Astrocyte of the spinal cord (primary cell): ENCODE measurements around the gene ISLR.

Experiments
- DNase-seq: peaks from one replicate; pipeline ENCODE4 v3.0.0; 2011; ENCODE audit warnings: low read depth, low spot score
- H3K4me3 ChIP-seq: 2 replicates; pipeline ENCODE4 v1.5.1; 2011; ENCODE audit warnings: low read depth, mild to moderate bottlenecking, low read length, moderate library complexity
- in situ Hi-C: cut with HindIII; loops from 2 replicates; pipeline ENCODE4 v1.10.0; 2017; ENCODE audit warnings: low sequenced_read_pairs
- TF ChIP-seq, protein P1 (sequence below): IDR thresholded peaks from 2 replicates; pipeline ENCODE4 v1.5.1; 2012; ENCODE audit warnings: low read depth, mild to moderate bottlenecking, low read length, inconsistent platforms

ISLR gene

DNA sequence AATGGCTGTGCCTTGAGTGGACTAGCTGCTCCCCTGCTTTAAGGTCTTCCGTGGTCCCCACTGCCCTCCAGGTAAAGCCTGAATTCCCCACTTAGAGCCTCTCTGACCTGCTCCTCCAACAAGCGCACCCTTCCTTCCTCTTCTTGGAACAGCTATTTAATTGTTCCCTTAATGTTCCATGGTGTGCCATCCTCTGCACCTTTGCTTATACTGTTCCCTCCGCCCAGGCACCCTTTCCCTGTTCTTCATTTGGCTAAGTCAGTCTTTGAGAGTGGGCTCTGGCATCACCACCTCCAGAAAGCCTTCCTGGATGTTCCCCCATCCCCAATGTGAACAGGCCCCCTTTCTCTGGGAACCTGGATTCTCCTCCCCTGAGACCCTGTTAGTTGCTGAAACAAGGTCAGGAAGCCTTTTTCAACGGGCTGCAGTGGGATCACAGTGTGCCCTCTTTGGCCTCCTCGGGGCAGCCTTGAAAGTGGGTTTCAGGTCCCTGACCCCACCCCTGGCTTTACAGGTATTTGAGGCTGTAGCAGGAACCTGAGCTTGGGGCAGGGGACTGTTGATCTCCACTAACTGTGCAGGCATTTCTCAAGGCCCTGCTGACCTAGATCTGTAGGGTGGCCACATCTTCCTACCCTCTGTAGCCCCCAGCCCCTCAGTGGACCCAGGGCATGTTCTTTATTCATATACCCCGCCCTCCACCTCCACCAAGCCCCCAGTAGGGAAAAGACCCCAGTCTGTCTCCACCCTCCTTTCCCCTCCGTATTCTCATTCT is 5.0 kb downstream of the ISLR start:
- no peak for DNase-seq
- TF ChIP-seq, protein P1, sequence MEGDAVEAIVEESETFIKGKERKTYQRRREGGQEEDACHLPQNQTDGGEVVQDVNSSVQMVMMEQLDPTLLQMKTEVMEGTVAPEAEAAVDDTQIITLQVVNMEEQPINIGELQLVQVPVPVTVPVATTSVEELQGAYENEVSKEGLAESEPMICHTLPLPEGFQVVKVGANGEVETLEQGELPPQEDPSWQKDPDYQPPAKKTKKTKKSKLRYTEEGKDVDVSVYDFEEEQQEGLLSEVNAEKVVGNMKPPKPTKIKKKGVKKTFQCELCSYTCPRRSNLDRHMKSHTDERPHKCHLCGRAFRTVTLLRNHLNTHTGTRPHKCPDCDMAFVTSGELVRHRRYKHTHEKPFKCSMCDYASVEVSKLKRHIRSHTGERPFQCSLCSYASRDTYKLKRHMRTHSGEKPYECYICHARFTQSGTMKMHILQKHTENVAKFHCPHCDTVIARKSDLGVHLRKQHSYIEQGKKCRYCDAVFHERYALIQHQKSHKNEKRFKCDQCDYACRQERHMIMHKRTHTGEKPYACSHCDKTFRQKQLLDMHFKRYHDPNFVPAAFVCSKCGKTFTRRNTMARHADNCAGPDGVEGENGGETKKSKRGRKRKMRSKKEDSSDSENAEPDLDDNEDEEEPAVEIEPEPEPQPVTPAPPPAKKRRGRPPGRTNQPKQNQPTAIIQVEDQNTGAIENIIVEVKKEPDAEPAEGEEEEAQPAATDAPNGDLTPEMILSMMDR = no peak
- in situ Hi-C loops = no loop called here
- no peak overlapping the region for H3K4me3 ChIP-seq

DNA sequence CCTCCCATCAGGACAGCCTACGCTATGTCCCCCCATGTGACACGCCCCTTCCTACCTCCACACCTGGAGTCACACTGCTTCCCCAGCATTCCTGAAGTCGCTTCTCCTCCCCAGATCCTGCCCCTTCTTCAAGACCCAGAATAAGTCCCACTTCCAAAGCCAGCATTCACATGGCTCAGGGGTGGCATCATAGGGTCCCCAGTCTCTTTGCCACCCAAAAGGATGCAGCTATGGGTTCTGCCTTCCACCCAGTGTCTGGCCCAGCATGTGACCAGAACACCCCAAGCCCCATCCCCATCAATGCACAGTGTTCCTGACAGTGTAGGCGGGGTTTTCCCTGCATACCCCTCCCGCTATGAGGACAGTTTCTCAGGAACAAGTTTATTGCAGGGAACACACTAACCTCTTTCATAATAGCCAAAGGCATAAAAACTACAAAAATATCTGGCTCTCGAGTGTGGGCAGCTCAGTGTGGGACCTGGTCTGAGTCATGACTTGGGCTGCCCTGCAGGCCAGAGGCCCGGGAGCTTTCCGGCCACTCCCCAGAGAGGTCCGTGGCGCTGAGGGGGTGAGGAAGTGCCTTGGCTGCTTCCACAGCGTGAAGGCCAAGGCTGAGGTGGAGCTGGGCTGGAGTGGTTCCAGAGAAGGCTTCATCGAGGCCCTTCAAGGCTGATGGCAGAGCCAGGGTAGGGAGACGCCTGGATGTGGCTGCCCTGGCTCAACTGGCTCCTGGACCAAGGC is 5.8 kb downstream of the ISLR start:
- TF ChIP-seq, protein P1 = no peak
- no peak overlapping the region for H3K4me3 ChIP-seq
- peak; percentile 99 for DNase-seq
- in situ Hi-C loops = no loop called here

DNA sequence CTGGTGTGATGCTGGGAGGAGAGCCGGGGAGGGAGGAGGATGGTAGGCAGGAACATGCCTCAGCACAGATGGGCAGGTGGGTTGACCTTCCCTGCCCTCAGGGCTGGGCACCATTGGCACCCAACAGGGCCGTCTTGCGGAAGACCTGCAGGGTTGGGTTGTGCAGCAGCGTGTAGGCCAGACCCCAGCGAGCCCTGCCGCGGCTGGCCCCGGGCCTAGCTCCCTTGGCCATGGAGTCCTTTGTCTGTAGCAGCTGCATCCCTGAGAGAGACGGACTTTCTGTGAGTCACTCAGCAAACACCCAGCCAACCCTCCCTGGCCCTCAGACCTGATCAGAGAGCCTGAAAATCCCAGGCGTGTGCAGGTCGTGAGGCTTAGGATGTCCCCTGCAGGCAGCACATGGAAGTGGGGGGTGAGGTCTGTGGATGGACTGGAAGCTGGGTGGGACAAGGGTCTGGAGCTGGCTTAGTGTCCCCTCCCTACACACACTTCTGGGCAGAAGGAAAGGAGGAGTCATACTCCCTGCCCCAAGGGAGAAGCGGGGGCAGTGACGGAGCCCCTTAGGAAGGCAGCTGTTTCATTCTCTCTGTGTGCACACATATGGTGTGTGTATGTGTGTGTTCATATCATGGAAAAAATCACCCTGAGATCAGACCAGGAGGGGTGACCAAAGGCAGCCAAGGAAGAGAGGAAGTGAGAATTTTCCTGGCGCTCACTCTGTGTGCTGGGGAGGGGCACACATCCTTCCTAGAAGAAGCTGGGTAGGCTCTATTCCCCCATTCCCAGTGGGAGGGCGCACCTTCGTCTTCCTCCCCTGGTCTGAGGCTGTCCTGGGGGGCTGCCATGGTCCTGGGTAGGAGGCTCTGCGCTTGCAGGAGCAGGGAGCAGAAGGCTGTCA is 6.7 kb downstream of the ISLR start:
- TF ChIP-seq, protein P1 = peak; percentile 43
- peak; percentile 88 for DNase-seq
- H3K4me3 ChIP-seq = no peak overlapping the region
- in situ Hi-C loops = no loop called here

DNA sequence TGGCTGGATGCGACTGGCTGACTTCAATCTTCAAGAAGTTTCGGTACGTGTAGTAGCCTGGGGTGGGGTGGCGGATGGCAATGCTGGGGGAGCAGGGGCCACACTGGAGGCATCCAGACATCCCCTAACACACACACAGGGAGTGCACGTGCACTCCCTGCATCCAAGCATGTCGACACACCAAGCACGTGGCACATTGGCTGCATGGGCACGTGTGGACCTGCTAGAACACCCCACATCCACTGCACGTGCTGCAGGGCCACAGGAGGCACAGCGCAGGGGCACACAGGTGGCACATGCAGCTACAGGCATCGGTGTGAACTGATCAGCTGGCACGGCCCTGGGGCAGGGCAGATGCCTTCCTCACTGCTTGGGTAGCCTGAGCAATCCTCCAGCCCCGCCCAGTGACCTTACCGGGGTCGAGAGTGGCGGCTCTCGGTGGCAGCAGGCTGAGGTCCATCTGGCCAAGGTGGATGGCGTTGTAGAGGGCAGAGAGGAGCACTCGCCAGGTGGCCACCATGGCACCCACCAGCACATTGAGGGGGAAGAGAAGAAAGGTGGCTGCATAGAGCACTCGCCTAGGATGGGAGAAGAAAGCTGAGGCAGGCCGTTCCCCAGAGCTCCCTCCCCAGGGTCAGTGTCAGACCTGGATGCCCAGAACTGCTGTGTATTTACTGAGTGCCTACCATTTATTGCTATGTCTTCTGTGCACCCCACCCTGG is 7.5 kb downstream of the ISLR start:
- in situ Hi-C loops = no loop called here
- no peak overlapping the region for H3K4me3 ChIP-seq
- TF ChIP-seq, protein P1 = no peak
- no peak for DNase-seq

DNA sequence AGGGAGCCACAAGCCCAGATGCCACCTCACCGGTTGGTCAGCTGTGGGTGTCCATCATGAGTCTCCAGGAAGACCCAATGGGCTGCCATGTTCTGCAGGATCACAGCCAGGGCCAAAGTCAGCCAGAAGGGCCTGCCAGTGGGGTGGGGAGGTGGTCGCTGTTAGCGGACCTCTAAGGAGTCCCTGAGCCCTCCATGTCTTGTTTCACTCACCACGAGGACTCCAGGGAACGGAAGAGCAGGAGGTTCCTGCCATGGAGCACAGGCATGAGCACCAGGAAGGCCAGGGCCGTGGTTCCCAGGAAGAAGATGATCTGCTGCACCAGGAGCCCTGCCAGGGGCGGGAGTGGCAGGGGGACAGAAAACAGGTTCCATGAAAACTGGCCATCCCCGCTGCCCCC is 8.6 kb downstream of the ISLR start:
- TF ChIP-seq, protein P1 = no peak
- H3K4me3 ChIP-seq = no peak overlapping the region
- in situ Hi-C loops = no loop called here
- no peak for DNase-seq
